Measurements from ENCODE around the gene ZMAT5. TPM values are rescaled to one million over a fixed set of nuclear protein-coding genes. Genes with fewer than 3 reads are reported as not detected.

The ZMAT5 gene
- total and polyA plus RNA-seq, 5 donors, result 21.2 to 34.0 (median 23.8) TPM

DNA sequence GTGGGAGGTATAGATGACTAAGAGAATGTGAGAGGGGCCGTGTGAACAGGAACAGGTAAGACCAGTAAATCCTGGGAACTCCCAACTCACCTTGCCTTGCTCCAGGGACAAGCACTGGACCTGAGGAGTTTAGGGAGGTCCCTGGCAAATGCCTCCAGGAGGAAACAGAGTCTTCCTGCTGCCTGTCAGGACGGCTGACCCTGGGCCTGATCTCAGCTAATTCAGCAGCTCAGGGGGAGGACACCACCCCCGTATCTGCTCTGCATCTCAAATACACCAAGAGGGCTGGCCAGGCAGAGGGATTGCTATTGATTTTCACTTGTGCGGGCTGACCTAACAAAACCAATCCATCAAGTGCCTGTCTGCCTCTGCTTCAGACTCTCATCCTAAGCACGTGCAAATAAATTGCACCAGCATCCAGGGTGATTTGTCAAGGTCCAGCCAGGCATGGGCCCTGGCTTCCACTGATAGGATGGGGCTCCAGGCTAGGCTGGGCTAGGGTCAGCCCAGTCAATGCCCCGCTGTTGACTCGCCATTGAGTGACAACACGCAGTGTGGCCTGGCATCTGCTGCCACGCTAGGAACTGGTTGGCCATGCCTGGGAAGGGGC, 20.7 kb upstream of the ZMAT5 start:
- WGBS, result 69% methylated on average over 9 of the region's 9 CpGs
- intact Hi-C loops (cut with DNase I), result no loop called here
- no peak for ATAC-seq
- no peak for DNase-seq
- H3K9me3 ChIP-seq (ENCODE audit: control insufficient read depth, low read length), result no peaks in the 10 kb centered on the region
- H3K27me3 ChIP-seq (ENCODE audit: control insufficient read depth, insufficient read depth), result no peaks in the 10 kb centered on the region
- no peak overlapping the region for H3K4me3 ChIP-seq (ENCODE audit: low read length)
- H3K4me1 ChIP-seq (ENCODE audit: control insufficient read depth, insufficient read depth, low read length), result peaks cover 3% of the 10 kb centered on the region
- no peak overlapping the region for H3K27ac ChIP-seq (ENCODE audit: low read length)

DNA sequence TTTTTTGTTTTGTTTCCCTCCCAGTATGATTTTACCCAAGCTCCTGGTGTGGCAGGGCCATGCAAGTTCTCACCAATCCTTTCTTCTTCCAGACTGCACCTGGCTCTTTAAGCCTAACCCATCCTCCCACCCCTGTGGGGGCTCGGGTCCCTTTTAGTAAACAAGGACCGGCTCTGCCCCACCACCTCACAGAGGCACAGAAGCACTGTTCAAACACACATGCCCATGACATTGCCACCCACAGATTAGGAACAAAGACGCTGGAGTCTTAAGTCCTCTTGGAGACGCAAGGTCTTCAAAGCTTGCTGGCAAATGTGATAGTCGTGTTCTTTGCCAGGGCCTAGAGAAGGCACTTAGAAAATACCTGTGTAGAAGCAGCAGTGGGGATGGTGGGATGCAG, 19.2 kb upstream of the ZMAT5 start:
- Histone ChIP-seq H3K4me1 (ENCODE audit: control insufficient read depth, insufficient read depth, low read length) (peaks cover 6% of the 10 kb centered on the region), H3K27ac (ENCODE audit: low read length) (no peak overlapping the region), H3K27me3 (ENCODE audit: control insufficient read depth, insufficient read depth) (no peaks in the 10 kb centered on the region), H3K9me3 (ENCODE audit: control insufficient read depth, low read length) (no peaks in the 10 kb centered on the region), H3K4me3 (ENCODE audit: low read length) (no peak overlapping the region)
- 66% methylated on average over 5 of the region's 5 CpGs for WGBS
- intact Hi-C loops (cut with DNase I), result no loop called here
- no peak for DNase-seq
- ATAC-seq, result no peak

DNA sequence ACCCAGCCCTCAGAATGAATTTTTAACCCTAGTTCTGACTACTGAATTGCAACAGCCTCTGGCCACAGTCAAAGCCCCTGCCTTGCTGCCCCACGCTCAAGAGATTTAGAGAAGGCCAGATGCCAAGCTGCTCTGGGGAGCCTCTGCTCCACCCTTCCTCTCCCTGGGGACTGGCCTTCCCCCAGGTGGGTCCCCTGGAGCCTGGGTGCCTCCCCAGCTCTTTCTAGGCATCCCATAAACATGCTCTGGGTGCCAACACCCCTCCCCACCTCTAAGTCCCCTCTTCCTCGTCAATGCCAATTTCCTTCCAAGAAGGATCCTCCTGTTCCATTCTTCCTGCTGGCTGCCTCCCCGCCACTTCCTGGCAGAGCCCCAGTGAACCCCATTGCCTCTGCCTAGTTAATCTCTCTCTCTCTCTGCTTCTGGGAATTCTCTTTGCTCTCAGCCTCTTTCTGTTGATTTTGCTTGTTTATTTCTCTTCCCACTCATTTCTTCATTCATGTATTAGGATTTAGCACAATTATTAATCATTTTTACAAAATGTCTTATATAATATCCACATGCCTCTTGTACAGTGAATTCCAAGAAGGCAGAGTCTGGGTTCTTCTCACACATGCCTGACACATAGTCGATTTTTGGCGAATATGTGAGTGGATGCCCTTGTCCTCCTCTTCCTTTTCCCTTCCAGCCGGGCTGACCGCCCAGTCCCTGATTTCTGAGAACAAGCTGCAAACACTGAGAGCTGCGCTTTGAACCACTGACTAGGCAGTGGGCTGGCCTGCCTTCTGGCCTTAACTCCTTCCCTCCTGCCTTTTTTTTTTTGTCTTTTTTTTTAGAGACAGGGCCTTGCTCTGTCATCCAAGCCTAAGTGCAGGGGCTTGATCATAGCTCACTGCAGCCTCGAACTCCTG, 17.9 kb upstream of the ZMAT5 start:
- DNase-seq, result peak; percentile 70 to 91 (median 85)
- intact Hi-C loops (cut with DNase I), result no loop called here
- Histone ChIP-seq H3K4me1 (ENCODE audit: control insufficient read depth, insufficient read depth, low read length) (peaks cover 9% of the 10 kb centered on the region), H3K9me3 (ENCODE audit: control insufficient read depth, low read length) (no peaks in the 10 kb centered on the region), H3K27me3 (ENCODE audit: control insufficient read depth, insufficient read depth) (no peaks in the 10 kb centered on the region), H3K27ac (ENCODE audit: low read length) (no peak overlapping the region), H3K4me3 (ENCODE audit: low read length) (no peak overlapping the region)
- peak; percentile 40 to 64 for ATAC-seq
- 32% methylated on average over 9 of the region's 9 CpGs for WGBS

DNA sequence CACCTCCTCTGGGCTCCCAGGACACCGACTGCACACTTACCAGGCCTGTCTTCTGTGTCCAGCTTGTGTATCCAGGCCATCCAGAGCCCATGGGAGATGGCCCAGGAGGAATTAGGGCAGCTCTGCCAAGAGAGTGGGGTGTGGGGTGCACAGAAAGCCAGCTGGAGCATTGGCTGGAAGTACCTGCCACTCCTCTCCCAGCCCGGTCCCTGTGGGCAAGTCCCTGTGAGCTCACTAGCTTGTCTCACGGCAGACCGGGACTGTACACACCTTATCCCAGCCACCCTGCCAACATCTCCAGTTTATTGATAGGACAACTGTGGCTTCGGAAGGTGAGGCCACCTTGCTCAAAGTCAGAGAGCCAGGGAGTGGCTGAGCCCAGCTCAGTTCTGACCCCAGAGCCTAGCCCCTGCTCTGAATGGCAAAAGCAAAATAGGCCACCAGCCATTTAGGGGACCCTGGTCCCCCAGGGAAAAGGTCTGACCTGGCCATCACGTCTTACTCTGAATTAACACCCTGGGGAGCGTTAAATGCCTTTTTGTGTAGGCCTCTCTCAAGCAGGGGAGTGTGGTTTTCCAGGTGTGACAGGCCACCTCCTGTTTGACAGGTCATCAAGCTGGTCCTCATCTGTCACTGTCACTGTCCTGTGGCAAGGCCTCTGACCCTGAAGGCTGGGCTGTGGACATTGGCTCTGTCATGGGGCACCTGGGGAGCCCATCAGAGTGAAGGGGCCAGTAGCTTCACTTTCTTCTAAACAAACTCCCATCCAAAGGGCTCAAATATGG, 15.4 kb upstream of the ZMAT5 start:
- H3K4me1 ChIP-seq (ENCODE audit: control insufficient read depth, insufficient read depth, low read length), result peaks cover 10% of the 10 kb centered on the region
- H3K27ac ChIP-seq (ENCODE audit: low read length), result peak overlapping the region; percentile 49
- WGBS, result 51% methylated on average over 7 of the region's 7 CpGs
- intact Hi-C loops (cut with DNase I), result no loop called here
- H3K9me3 ChIP-seq (ENCODE audit: control insufficient read depth, low read length), result no peaks in the 10 kb centered on the region
- H3K27me3 ChIP-seq (ENCODE audit: control insufficient read depth, insufficient read depth), result no peaks in the 10 kb centered on the region
- no peak overlapping the region for H3K4me3 ChIP-seq (ENCODE audit: low read length)
- peak; percentile 74 to 82 for ATAC-seq
- DNase-seq, result peak; percentile 57 to 86 (median 84)

DNA sequence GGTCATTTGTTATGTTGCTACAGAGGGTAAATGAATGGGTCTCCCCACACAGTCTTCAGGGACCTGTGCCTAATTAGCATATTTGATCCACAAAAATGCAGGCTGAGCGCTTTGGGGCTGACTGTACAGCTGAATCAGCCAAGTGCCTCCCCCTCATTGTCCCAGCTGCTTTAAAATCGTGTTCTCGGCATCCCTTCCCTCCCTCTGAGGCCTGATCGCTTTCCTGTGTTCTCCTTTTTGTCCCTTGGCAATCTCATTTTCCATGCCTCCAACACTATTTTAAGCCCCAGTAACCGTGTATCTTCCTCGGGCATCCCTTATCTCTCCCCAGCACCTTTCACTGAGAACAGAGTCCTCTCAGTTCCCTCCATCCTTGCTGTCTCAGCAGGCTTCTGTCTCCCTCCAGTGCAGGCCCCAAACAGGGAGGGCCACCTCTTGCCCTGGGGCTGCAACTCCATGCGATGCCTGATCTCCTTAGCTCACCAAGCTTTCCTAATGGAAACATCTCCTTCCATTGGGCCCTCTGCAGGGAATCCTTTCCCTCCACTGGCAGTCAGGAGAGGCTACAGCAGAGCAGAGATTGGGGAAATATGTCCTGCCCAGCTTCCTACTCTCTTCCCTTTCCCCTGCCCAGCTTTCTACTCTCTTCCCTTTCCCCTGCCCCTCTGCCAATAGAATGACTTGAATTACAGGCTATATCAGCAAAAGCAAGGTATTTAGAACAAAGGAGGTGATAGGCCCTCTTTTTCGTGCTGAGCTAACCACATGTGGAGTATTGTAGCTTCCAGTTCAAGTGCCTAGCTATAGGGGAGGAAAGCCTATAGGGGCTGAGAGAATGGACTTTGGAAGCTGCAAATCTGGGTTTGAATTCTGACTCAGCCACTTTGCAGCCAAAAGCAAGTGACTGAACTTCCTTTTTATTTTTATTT, 14.2 kb upstream of the ZMAT5 start:
- intact Hi-C loops (cut with DNase I), result no loop called here
- ATAC-seq, result peak; percentile 36 to 45

DNA sequence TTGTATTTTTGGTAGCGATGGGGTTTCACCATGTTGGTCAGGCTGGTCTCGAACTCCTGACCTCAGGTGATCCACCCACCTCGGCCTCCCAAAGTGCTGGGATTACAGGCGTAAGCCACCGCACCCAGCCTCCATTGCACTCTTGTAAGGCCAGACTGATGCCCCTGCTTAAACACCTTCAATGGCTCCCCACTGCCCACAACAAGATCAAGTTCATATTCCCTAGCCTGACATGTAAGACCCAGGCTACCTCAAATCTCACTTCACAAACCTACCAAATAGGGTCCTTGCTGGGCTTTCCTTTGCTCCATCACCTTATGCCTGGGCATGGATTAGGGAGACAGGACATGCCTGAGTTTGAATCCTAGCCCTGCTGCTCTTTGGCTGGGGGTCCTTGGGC, 13.4 kb upstream of the ZMAT5 start:
- Histone ChIP-seq H3K9me3 (ENCODE audit: control insufficient read depth, low read length) (no peaks in the 10 kb centered on the region), H3K4me3 (ENCODE audit: low read length) (no peak overlapping the region), H3K4me1 (ENCODE audit: control insufficient read depth, insufficient read depth, low read length) (peaks cover 10% of the 10 kb centered on the region), H3K27me3 (ENCODE audit: control insufficient read depth, insufficient read depth) (no peaks in the 10 kb centered on the region), H3K27ac (ENCODE audit: low read length) (peak overlapping the region; percentile 98)
- DNase-seq (no peak), ATAC-seq (no peak)
- WGBS, result 95% methylated on average over 5 of the region's 5 CpGs
- intact Hi-C loops (cut with DNase I), result no loop called here

More for the DNA sequence above, 14.2 kb upstream of the ZMAT5 start:
- Histone ChIP-seq H3K4me1 (ENCODE audit: control insufficient read depth, insufficient read depth, low read length) (peaks cover 10% of the 10 kb centered on the region), H3K27ac (ENCODE audit: low read length) (peak overlapping the region; percentile 98), H3K27me3 (ENCODE audit: control insufficient read depth, insufficient read depth) (no peaks in the 10 kb centered on the region), H3K4me3 (ENCODE audit: low read length) (no peak overlapping the region), H3K9me3 (ENCODE audit: control insufficient read depth, low read length) (no peaks in the 10 kb centered on the region)
- DNase-seq, result no peak
- WGBS, result 26% methylated on average over 8 of the region's 8 CpGs

DNA sequence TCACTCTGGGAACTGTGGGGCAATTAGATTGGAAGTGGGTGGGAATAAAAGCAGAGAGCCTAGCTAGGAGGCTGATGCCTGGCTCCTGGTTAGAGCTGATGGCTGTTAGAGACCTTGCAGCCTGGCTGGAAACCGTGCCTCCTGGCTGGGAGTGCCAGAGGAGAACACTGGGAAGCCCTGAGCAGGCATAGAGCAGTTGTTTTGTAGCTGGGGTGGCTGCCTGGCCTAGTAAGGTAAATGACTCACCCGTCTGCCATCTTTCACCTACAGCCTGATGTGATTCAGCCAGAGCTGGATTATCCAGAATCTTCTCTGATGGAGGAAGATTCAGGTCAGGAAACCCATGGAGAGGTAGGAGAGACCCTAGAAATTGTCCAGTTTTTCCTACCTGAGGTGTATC, 6.4 kb upstream of the ZMAT5 start:
- Histone ChIP-seq H3K9me3 (ENCODE audit: control insufficient read depth, low read length) (no peaks in the 10 kb centered on the region), H3K4me3 (ENCODE audit: low read length) (no peak overlapping the region), H3K4me1 (ENCODE audit: control insufficient read depth, insufficient read depth, low read length) (peaks cover 4% of the 10 kb centered on the region), H3K27ac (ENCODE audit: low read length) (no peak overlapping the region), H3K27me3 (ENCODE audit: control insufficient read depth, insufficient read depth) (no peaks in the 10 kb centered on the region)
- DNase-seq (no peak), ATAC-seq (peak in 1 of 2 donors; percentile 46)
- WGBS, result 71% methylated on average over 2 of the region's 2 CpGs
- intact Hi-C loops (cut with DNase I), result no loop called here

DNA sequence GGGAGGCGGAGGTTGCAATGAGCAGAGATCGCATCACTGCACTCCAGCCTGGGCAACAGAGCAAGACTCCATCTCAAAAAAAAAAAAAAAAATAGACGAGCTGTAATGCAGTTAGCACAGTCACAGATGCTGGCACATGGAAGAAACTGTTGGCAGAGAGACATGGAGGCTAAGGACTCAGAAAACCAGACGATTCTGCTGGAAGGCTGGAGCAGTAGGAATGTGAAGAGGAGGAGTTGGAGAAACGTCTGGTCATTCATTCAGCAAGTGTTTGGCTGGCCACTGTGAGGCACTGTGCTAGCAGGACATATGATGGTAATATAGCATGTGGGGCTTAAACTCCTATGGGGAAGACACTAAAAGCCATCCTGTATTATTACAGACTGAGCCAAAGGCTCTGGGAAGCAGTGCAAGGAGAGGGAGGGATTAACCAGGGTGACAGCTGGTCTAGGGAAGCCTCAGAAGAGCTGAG, 5.4 kb upstream of the ZMAT5 start:
- ATAC-seq, result peak; percentile 24 to 41
- peaks cover 5% of the 10 kb centered on the region for H3K4me1 ChIP-seq (ENCODE audit: control insufficient read depth, insufficient read depth, low read length)
- H3K4me3 ChIP-seq (ENCODE audit: low read length), result no peak overlapping the region
- intact Hi-C loops (cut with DNase I), result no loop called here
- no peaks in the 10 kb centered on the region for H3K9me3 ChIP-seq (ENCODE audit: control insufficient read depth, low read length)
- H3K27ac ChIP-seq (ENCODE audit: low read length), result peak overlapping the region; percentile 42
- DNase-seq, result peak in 1 of 3 donors; percentile 44
- 42% methylated on average over 5 of the region's 5 CpGs for WGBS
- H3K27me3 ChIP-seq (ENCODE audit: control insufficient read depth, insufficient read depth), result no peaks in the 10 kb centered on the region

DNA sequence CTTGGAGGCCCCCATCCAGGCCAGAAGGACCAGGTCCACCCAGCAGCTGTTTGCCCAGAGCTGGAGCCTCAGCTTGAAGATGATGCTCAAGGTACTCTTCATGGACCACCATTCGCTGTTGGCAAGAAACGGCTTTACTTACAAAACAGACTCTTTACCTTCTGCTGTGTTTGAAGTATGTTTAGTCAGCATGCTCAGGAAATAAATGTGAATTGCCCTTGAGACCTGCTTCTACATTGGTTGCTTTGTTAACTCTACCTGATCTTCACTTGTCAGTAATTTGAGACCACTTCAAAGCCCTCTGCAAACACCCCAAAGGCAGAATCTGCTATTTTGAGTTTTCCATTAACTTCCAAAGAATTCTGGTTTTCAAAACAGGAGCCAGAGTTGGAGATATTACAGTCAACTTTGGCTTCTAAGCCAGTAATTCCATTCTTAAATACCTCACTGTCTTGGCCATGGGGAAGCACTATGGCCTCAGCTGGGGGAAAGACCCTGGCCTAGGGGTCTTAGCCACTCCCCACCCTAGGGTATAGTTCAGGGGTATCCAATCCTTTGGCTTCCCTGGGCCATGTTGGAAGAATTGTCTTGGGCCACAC, 3.0 kb upstream of the ZMAT5 start:
- peaks cover 12% of the 10 kb centered on the region for H3K4me1 ChIP-seq (ENCODE audit: control insufficient read depth, insufficient read depth, low read length)
- H3K27me3 ChIP-seq (ENCODE audit: control insufficient read depth, insufficient read depth), result no peaks in the 10 kb centered on the region
- no peaks in the 10 kb centered on the region for H3K9me3 ChIP-seq (ENCODE audit: control insufficient read depth, low read length)
- 95% methylated on average over 2 of the region's 2 CpGs for WGBS
- no peak overlapping the region for H3K4me3 ChIP-seq (ENCODE audit: low read length)
- no peak for ATAC-seq
- peak in 1 of 3 donors; percentile 2 for DNase-seq
- no peak overlapping the region for H3K27ac ChIP-seq (ENCODE audit: low read length)
- intact Hi-C loops (cut with DNase I), result loop anchor here in 1 of 4 donors (10.0 kb wide), 1 partner anchor 235 kb away; no protein-coding TSS in a partner anchor

All from right cardiac atrium (tissue), 5 donors.